Central memory CD4-positive, alpha-beta T cell (primary cell): ENCODE results near the gene ZC3H12D.
"Not testable (repeated sequence)": the region's sequence is repeated elsewhere in the genome, so short reads cannot be mapped to it uniquely, and the experiment has no call there.

Experiments
- DNase-seq: peaks from one replicate; pipeline ENCODE4 v3.0.0; 2022

The ZC3H12D gene

GRCh38 chr6:149483849-149484655, 762 bp downstream of the ZC3H12D start:
- DNase-seq = no peak

GRCh38 chr6:149483334-149483725, 1.5 kb downstream of the ZC3H12D start:
- DNase-seq = no peak

GRCh38 chr6:149482545-149483333, 2.1 kb downstream of the ZC3H12D start:
- peak; percentile 19 for DNase-seq

- peak; percentile 72 for DNase-seq
Measured at GRCh38 chr6:149480502-149481280, 4.1 kb downstream of the ZC3H12D start.

- no peak for DNase-seq
Measured at GRCh38 chr6:149478631-149479314, 6.0 kb downstream of the ZC3H12D start.

- DNase-seq = no peak
Measured at GRCh38 chr6:149477544-149477943, 7.3 kb downstream of the ZC3H12D start.

- no peak for DNase-seq
Measured at GRCh38 chr6:149476789-149477455, 7.9 kb downstream of the ZC3H12D start.

GRCh38 chr6:149474108-149474935, 10.5 kb downstream of the ZC3H12D start:
- DNase-seq = no peak

- peak; percentile 46 for DNase-seq
Measured at GRCh38 chr6:149473080-149474052, 11.4 kb downstream of the ZC3H12D start.

- DNase-seq = no peak
Measured at GRCh38 chr6:149472241-149472640, 12.6 kb downstream of the ZC3H12D start.

GRCh38 chr6:149471801-149472200, 13.0 kb downstream of the ZC3H12D start:
- peak; percentile 37 for DNase-seq

GRCh38 chr6:149470948-149471347, 13.9 kb downstream of the ZC3H12D start:
- DNase-seq = no peak

GRCh38 chr6:149468179-149468578, 16.6 kb downstream of the ZC3H12D start:
- no peak for DNase-seq

- no peak for DNase-seq
Measured at GRCh38 chr6:149467265-149467664, 17.5 kb downstream of the ZC3H12D start.

GRCh38 chr6:149464411-149464810, 20.4 kb downstream of the ZC3H12D start:
- DNase-seq = no peak

GRCh38 chr6:149463781-149464180, 21.0 kb downstream of the ZC3H12D start:
- no peak for DNase-seq

- DNase-seq = not testable (repeated sequence)
Measured at GRCh38 chr6:149462712-149463111, 22.1 kb downstream of the ZC3H12D start.

GRCh38 chr6:149461670-149462069, 23.1 kb downstream of the ZC3H12D start:
- no peak for DNase-seq

GRCh38 chr6:149460249-149460648, 24.6 kb downstream of the ZC3H12D start:
- not testable (repeated sequence) for DNase-seq

GRCh38 chr6:149459761-149460160, 25.1 kb downstream of the ZC3H12D start:
- DNase-seq = no peak
